Measurements from ENCODE around the gene OR51B2. TPM values are rescaled to one million over a fixed set of nuclear protein-coding genes. Genes with fewer than 3 reads are reported as not detected.
"Not testable (repeated sequence)": the region's sequence is repeated elsewhere in the genome, so short reads cannot be mapped to it uniquely, and the experiment has no call there.

OR51B2 gene
- polyA plus RNA-seq (2013, experiment 1 of 2), result not detected
- polyA plus RNA-seq (2013, experiment 2 of 2), result not detected

- H3K9me3 ChIP-seq (ENCODE audit: insufficient read depth, low read depth, low read length), result no peaks in the 10 kb centered on the region
- WGBS, result 98% methylated on average over 1 of the region's 3 CpGs
- H3K4me3 ChIP-seq (ENCODE audit: low read length), result no peak within 1 kb of the TSS
- no peaks in the 10 kb centered on the region for H3K27me3 ChIP-seq (ENCODE audit: insufficient read depth, low read length)
- no peaks in the 10 kb centered on the region for H3K36me3 ChIP-seq (ENCODE audit: insufficient read depth, low read length)
- H3K9ac ChIP-seq (ENCODE audit: low read depth, low read length), result no peak within 1 kb of the TSS
- H3K27ac ChIP-seq (ENCODE audit: low read depth, low read length), result no peak within 1 kb of the TSS
- H3K4me1 ChIP-seq (ENCODE audit: insufficient read depth, low read length), result no peaks in the 10 kb centered on the region
Measured at GRCh38 chr11:5324197-5324596, at the start of gene OR51B2. TSS of gene OR51B2 (minus strand) at chr11:5324297. CDS start at chr11:5324297, 0 bp downstream.

GRCh38 chr11:5369789-5370188 is 45.7 kb upstream of the OR51B2 start:
- Histone ChIP-seq H3K27ac (ENCODE audit: low read depth, low read length) (no peak overlapping the region), H3K36me3 (ENCODE audit: insufficient read depth, low read length) (no peaks in the 10 kb centered on the region), H3K9ac (ENCODE audit: low read depth, low read length) (no peak overlapping the region), H3K9me3 (ENCODE audit: insufficient read depth, low read depth, low read length) (peaks cover 10% of the 10 kb centered on the region), H3K4me3 (ENCODE audit: low read length) (no peak overlapping the region), H3K27me3 (ENCODE audit: insufficient read depth, low read length) (no peaks in the 10 kb centered on the region), H3K4me1 (ENCODE audit: insufficient read depth, low read length) (peaks cover 14% of the 10 kb centered on the region)

GRCh38 chr11:5368502-5369043 is 44.5 kb upstream of the OR51B2 start:
- Histone ChIP-seq H3K4me1 (ENCODE audit: insufficient read depth, low read length) (peaks cover 14% of the 10 kb centered on the region), H3K9ac (ENCODE audit: low read depth, low read length) (no peak overlapping the region), H3K27ac (ENCODE audit: low read depth, low read length) (no peak overlapping the region), H3K9me3 (ENCODE audit: insufficient read depth, low read depth, low read length) (peaks cover 10% of the 10 kb centered on the region), H3K4me3 (ENCODE audit: low read length) (no peak overlapping the region), H3K27me3 (ENCODE audit: insufficient read depth, low read length) (no peaks in the 10 kb centered on the region), H3K36me3 (ENCODE audit: insufficient read depth, low read length) (no peaks in the 10 kb centered on the region)
- 43% methylated on average over 2 of the region's 3 CpGs for WGBS

GRCh38 chr11:5367448-5368074 is 43.5 kb upstream of the OR51B2 start:
- no peaks in the 10 kb centered on the region for H3K36me3 ChIP-seq (ENCODE audit: insufficient read depth, low read length)
- H3K9ac ChIP-seq (ENCODE audit: low read depth, low read length), result no peak overlapping the region
- no peak overlapping the region for H3K27ac ChIP-seq (ENCODE audit: low read depth, low read length)
- WGBS, result 65% methylated on average over 2 of the region's 2 CpGs
- no peak overlapping the region for H3K4me3 ChIP-seq (ENCODE audit: low read length)
- no peaks in the 10 kb centered on the region for H3K27me3 ChIP-seq (ENCODE audit: insufficient read depth, low read length)
- peaks cover 14% of the 10 kb centered on the region for H3K4me1 ChIP-seq (ENCODE audit: insufficient read depth, low read length)
- peaks cover 2% of the 10 kb centered on the region for H3K9me3 ChIP-seq (ENCODE audit: insufficient read depth, low read depth, low read length)

- H3K9ac ChIP-seq (ENCODE audit: low read depth, low read length), result no peak overlapping the region
- 67% methylated on average over 1 of the region's 1 CpG for WGBS
Measured at GRCh38 chr11:5366856-5367255, 42.8 kb upstream of the OR51B2 start.

GRCh38 chr11:5366365-5366764 is 42.3 kb upstream of the OR51B2 start:
- H3K4me1 ChIP-seq (ENCODE audit: insufficient read depth, low read length), result peaks cover 14% of the 10 kb centered on the region
- H3K4me3 ChIP-seq (ENCODE audit: low read length); H3K27ac ChIP-seq (ENCODE audit: low read depth, low read length); H3K27me3 ChIP-seq (ENCODE audit: insufficient read depth, low read length); H3K9ac ChIP-seq (ENCODE audit: low read depth, low read length); H3K36me3 ChIP-seq (ENCODE audit: insufficient read depth, low read length); H3K9me3 ChIP-seq (ENCODE audit: insufficient read depth, low read depth, low read length): not testable (repeated sequence)
- 88% methylated on average over 6 of the region's 6 CpGs for WGBS

More at GRCh38 chr11:5366856-5367255, 42.8 kb upstream of the OR51B2 start:
- H3K4me1 ChIP-seq (ENCODE audit: insufficient read depth, low read length), result peaks cover 14% of the 10 kb centered on the region
- H3K27me3 ChIP-seq (ENCODE audit: insufficient read depth, low read length), result no peaks in the 10 kb centered on the region
- H3K9me3 ChIP-seq (ENCODE audit: insufficient read depth, low read depth, low read length), result no peaks in the 10 kb centered on the region
- H3K4me3 ChIP-seq (ENCODE audit: low read length), result no peak overlapping the region
- no peak overlapping the region for H3K27ac ChIP-seq (ENCODE audit: low read depth, low read length)
- H3K36me3 ChIP-seq (ENCODE audit: insufficient read depth, low read length), result no peaks in the 10 kb centered on the region

- Histone ChIP-seq H3K9me3 (ENCODE audit: insufficient read depth, low read depth, low read length) (no peaks in the 10 kb centered on the region), H3K4me1 (ENCODE audit: insufficient read depth, low read length) (peaks cover 14% of the 10 kb centered on the region), H3K9ac (ENCODE audit: low read depth, low read length) (no peak overlapping the region), H3K27me3 (ENCODE audit: insufficient read depth, low read length) (no peaks in the 10 kb centered on the region), H3K27ac (ENCODE audit: low read depth, low read length) (no peak overlapping the region), H3K4me3 (ENCODE audit: low read length) (no peak overlapping the region), H3K36me3 (ENCODE audit: insufficient read depth, low read length) (no peaks in the 10 kb centered on the region)
- WGBS, result 100% methylated on average over 1 of the region's 2 CpGs
Measured at GRCh38 chr11:5364214-5364613, 40.1 kb upstream of the OR51B2 start.

GRCh38 chr11:5363679-5364078 is 39.6 kb upstream of the OR51B2 start:
- Histone ChIP-seq H3K27me3 (ENCODE audit: insufficient read depth, low read length) (no peaks in the 10 kb centered on the region), H3K27ac (ENCODE audit: low read depth, low read length) (no peak overlapping the region), H3K4me1 (ENCODE audit: insufficient read depth, low read length) (peaks cover 9% of the 10 kb centered on the region), H3K36me3 (ENCODE audit: insufficient read depth, low read length) (no peaks in the 10 kb centered on the region), H3K4me3 (ENCODE audit: low read length) (no peak overlapping the region), H3K9me3 (ENCODE audit: insufficient read depth, low read depth, low read length) (no peaks in the 10 kb centered on the region), H3K9ac (ENCODE audit: low read depth, low read length) (no peak overlapping the region)
- WGBS, result 100% methylated on average over 1 of the region's 1 CpG

GRCh38 chr11:5362017-5362625 is 38.0 kb upstream of the OR51B2 start:
- H3K27me3 ChIP-seq (ENCODE audit: insufficient read depth, low read length), result no peaks in the 10 kb centered on the region
- no peak overlapping the region for H3K4me3 ChIP-seq (ENCODE audit: low read length)
- no peaks in the 10 kb centered on the region for H3K36me3 ChIP-seq (ENCODE audit: insufficient read depth, low read length)
- no peaks in the 10 kb centered on the region for H3K4me1 ChIP-seq (ENCODE audit: insufficient read depth, low read length)
- H3K9me3 ChIP-seq (ENCODE audit: insufficient read depth, low read depth, low read length), result no peaks in the 10 kb centered on the region
- H3K27ac ChIP-seq (ENCODE audit: low read depth, low read length), result no peak overlapping the region
- no peak overlapping the region for H3K9ac ChIP-seq (ENCODE audit: low read depth, low read length)
- WGBS, result 96% methylated on average over 3 of the region's 3 CpGs

- H3K4me1 ChIP-seq (ENCODE audit: insufficient read depth, low read length); H3K27ac ChIP-seq (ENCODE audit: low read depth, low read length); H3K36me3 ChIP-seq (ENCODE audit: insufficient read depth, low read length); H3K9me3 ChIP-seq (ENCODE audit: insufficient read depth, low read depth, low read length); H3K27me3 ChIP-seq (ENCODE audit: insufficient read depth, low read length); H3K9ac ChIP-seq (ENCODE audit: low read depth, low read length); H3K4me3 ChIP-seq (ENCODE audit: low read length): not testable (repeated sequence)
- 100% methylated on average over 1 of the region's 5 CpGs for WGBS
Measured at GRCh38 chr11:5356031-5356430, 31.9 kb upstream of the OR51B2 start.

- no peak within 1 kb of the TSS for H3K9ac ChIP-seq (ENCODE audit: low read depth, low read length)
- H3K36me3 ChIP-seq (ENCODE audit: insufficient read depth, low read length), result no peaks in the 10 kb centered on the region
- H3K4me1 ChIP-seq (ENCODE audit: insufficient read depth, low read length), result peaks cover 14% of the 10 kb centered on the region
- H3K27ac ChIP-seq (ENCODE audit: low read depth, low read length), result no peak within 1 kb of the TSS
- WGBS, result 100% methylated on average over 1 of the region's 1 CpG
- H3K9me3 ChIP-seq (ENCODE audit: insufficient read depth, low read depth, low read length), result no peaks in the 10 kb centered on the region
- no peaks in the 10 kb centered on the region for H3K27me3 ChIP-seq (ENCODE audit: insufficient read depth, low read length)
- no peak within 1 kb of the TSS for H3K4me3 ChIP-seq (ENCODE audit: low read length)
Measured at GRCh38 chr11:5351208-5351607, 27.1 kb upstream of the OR51B2 start, which contains the start of gene OR51B6. TSS of gene OR51B6 (plus strand) at chr11:5351508. CDS start at chr11:5351508, 0 bp downstream.

Measured in HUES64 (cell line).